HepG2 (cell line): ENCODE measurements around the gene PEAK3. TPM values are rescaled to one million over a fixed set of nuclear protein-coding genes. Genes with fewer than 3 reads are reported as not detected.

Experiments used
- CBX5 ChIP-seq: sonication (generic); formaldehyde crosslinking; IDR thresholded peaks from 2 replicates; pipeline ENCODE4 v1.4.0; 2020; ENCODE audit warnings: missing genetic modification reagents, borderline replicate concordance
- ELF1 ChIP-seq: sonication (generic); formaldehyde crosslinking; IDR thresholded peaks from 2 replicates; pipeline ENCODE4 v1.4.0; 2020; ENCODE audit warnings: missing genetic modification reagents
- IKZF4 ChIP-seq: sonication (generic); formaldehyde crosslinking; IDR thresholded peaks from 2 replicates; pipeline ENCODE4 v1.5.1; 2020; ENCODE audit warnings: borderline replicate concordance, mild to moderate bottlenecking, low read depth, missing genetic modification reagents; ENCODE audit errors: not compliant biosample characterization
- KDM5B ChIP-seq: sonication (generic); formaldehyde crosslinking; IDR thresholded peaks from 2 replicates; pipeline ENCODE4 v1.4.0; 2020; ENCODE audit warnings: missing genetic modification reagents, mild to moderate bottlenecking, borderline replicate concordance
- NFYC ChIP-seq: IDR thresholded peaks from 2 replicates; pipeline ENCODE4 v1.6.1; 2016; ENCODE audit warnings: missing genetic modification reagents, missing compliant biosample characterization
- NR2F2 ChIP-seq: IDR thresholded peaks from 2 replicates; pipeline ENCODE4 v1.6.1; 2012; ENCODE audit warnings: low read depth, inconsistent platforms, borderline replicate concordance
- SP140L ChIP-seq: sonication (generic); formaldehyde crosslinking; IDR thresholded peaks from 2 replicates; pipeline ENCODE4 v1.4.0; 2020; ENCODE audit warnings: missing genetic modification reagents, borderline replicate concordance
- ZNF282 ChIP-seq: fragments of 450-650 bp; IDR thresholded peaks from 2 replicates; pipeline ENCODE4 v1.6.1; 2018; ENCODE audit not compliant: partially characterized antibody
- ZNF546 ChIP-seq: sonication (generic); formaldehyde crosslinking; conservative IDR thresholded peaks from 2 replicates; pipeline ENCODE4 v1.8.1; 2023; ENCODE audit warnings: mild to moderate bottlenecking, missing genetic modification reagents
- ZSCAN22 ChIP-seq: sonication (generic); formaldehyde crosslinking; IDR thresholded peaks from 2 replicates; pipeline ENCODE4 v1.4.0; 2020; ENCODE audit warnings: mild to moderate bottlenecking, missing genetic modification reagents
- polyA plus RNA-seq, 8 experiments: library from polyadenylated mRNA; depleted of rRNA in 3 of 8; stranded (reverse) in 7 of 8; unstranded in 1 of 8; fragments of >200 nt; fragmentation: Illumina TruSeq in 4 of 8; extraction: Trizol in 4 of 8; gene quantifications; 2 replicates each; pipeline versions ENCODE4 v1.2.1 to v1.2.3, GENCODE V29; 2011 to 2016; ENCODE audit warnings: low read depth in 4 of 8, missing spikeins in 1 of 8, mixed read lengths in 1 of 8; ENCODE audit not compliant: insufficient read depth in 1 of 8
- total RNA-seq, 5 experiments: library from RNA; depleted of rRNA; stranded (reverse); fragments of >200 nt; fragmentation: Illumina TruSeq; extraction: Trizol; gene quantifications; 2 replicates each; pipeline ENCODE4 v1.2.3, GENCODE V29; 2016; ENCODE audit warnings: low read depth in 1 of 5
- TF ChIP-seq, protein P1 (sequence below): sonication (generic); formaldehyde crosslinking; IDR thresholded peaks from 2 replicates; pipeline ENCODE4 v1.5.0; 2020; ENCODE audit warnings: mild to moderate bottlenecking, missing genetic modification reagents, borderline replicate concordance
- TF ChIP-seq, protein P2 (sequence below): sonication (generic); formaldehyde crosslinking; IDR thresholded peaks from 2 replicates; pipeline ENCODE4 v1.8.1; 2023; ENCODE audit warnings: mild to moderate bottlenecking, inconsistent platforms, moderate library complexity, missing genetic modification reagents, borderline replicate concordance
- TF ChIP-seq, protein P3 (sequence below): sonication (generic); formaldehyde crosslinking; IDR thresholded peaks from 2 replicates; pipeline ENCODE4 v1.4.0; 2020; ENCODE audit warnings: missing genetic modification reagents; ENCODE audit errors: not compliant biosample characterization
- TF ChIP-seq, protein P4 (sequence below): sonication (generic); formaldehyde crosslinking; IDR thresholded peaks from 2 replicates; pipeline ENCODE4 v1.4.0; 2020; ENCODE audit warnings: low read depth, mild to moderate bottlenecking, missing genetic modification reagents
- TF ChIP-seq, protein P5 (sequence below): sonication (generic); formaldehyde crosslinking; IDR thresholded peaks from 2 replicates; pipeline ENCODE4 v1.8.0; 2022; ENCODE audit warnings: missing genetic modification reagents, low read depth, mild to moderate bottlenecking, borderline replicate concordance

The PEAK3 gene
- total and polyA plus RNA-seq, 2 of the 13 experiments (the other 11 are each of a cell fraction or from before 2014, with no cell fraction given), result not detected

DNA sequence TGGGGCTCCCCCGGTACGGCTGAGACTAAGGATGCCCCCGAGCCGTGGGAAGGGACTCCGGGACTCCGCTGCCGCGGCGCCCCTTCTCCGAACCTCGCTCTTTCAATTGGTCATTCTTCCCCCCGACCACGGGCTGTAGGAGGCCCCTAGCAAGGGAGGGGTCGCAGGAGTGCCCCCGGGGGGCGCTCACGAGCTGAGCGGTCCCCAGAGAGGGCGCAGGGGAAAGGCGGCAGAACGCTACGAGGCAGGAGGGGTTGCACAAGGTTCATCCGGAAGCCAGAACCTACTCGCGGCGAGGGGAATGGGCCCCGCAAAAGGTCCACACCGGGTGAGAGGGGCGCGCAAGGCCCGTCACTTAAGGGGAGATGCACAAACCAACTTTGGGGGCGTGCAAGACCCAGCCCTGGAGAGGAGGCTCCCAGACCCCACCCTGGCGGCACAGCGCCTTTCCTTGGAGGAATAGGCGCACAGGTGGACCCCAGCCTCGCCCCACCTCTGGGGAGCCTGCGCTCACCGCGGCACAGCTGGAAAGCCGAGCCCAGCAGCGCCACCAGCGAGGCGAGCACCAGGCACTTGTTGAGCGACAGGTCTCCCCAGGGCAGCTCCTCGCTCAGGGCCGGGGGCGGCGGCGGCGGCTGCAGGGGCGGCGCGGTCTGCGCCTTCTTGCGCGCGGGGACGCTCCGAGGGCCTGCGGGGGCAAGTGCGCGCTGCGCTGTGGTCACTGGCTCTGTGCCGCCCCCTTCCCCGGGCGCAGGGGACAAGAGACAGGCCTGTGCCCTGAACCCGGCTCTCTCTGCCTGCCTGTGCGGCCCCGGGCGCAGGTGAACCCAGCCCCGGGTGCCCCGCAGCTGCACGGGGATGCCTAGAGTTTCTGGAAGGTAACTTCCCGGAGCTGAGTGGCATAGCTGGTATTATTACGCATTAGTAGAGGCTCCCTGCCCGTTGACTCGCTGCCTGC is 28.6 kb downstream of the PEAK3 start (continued):
- TF ChIP-seq KDM5B (CRISPR knock-in tag), result no peak
- TF ChIP-seq, protein P1, sequence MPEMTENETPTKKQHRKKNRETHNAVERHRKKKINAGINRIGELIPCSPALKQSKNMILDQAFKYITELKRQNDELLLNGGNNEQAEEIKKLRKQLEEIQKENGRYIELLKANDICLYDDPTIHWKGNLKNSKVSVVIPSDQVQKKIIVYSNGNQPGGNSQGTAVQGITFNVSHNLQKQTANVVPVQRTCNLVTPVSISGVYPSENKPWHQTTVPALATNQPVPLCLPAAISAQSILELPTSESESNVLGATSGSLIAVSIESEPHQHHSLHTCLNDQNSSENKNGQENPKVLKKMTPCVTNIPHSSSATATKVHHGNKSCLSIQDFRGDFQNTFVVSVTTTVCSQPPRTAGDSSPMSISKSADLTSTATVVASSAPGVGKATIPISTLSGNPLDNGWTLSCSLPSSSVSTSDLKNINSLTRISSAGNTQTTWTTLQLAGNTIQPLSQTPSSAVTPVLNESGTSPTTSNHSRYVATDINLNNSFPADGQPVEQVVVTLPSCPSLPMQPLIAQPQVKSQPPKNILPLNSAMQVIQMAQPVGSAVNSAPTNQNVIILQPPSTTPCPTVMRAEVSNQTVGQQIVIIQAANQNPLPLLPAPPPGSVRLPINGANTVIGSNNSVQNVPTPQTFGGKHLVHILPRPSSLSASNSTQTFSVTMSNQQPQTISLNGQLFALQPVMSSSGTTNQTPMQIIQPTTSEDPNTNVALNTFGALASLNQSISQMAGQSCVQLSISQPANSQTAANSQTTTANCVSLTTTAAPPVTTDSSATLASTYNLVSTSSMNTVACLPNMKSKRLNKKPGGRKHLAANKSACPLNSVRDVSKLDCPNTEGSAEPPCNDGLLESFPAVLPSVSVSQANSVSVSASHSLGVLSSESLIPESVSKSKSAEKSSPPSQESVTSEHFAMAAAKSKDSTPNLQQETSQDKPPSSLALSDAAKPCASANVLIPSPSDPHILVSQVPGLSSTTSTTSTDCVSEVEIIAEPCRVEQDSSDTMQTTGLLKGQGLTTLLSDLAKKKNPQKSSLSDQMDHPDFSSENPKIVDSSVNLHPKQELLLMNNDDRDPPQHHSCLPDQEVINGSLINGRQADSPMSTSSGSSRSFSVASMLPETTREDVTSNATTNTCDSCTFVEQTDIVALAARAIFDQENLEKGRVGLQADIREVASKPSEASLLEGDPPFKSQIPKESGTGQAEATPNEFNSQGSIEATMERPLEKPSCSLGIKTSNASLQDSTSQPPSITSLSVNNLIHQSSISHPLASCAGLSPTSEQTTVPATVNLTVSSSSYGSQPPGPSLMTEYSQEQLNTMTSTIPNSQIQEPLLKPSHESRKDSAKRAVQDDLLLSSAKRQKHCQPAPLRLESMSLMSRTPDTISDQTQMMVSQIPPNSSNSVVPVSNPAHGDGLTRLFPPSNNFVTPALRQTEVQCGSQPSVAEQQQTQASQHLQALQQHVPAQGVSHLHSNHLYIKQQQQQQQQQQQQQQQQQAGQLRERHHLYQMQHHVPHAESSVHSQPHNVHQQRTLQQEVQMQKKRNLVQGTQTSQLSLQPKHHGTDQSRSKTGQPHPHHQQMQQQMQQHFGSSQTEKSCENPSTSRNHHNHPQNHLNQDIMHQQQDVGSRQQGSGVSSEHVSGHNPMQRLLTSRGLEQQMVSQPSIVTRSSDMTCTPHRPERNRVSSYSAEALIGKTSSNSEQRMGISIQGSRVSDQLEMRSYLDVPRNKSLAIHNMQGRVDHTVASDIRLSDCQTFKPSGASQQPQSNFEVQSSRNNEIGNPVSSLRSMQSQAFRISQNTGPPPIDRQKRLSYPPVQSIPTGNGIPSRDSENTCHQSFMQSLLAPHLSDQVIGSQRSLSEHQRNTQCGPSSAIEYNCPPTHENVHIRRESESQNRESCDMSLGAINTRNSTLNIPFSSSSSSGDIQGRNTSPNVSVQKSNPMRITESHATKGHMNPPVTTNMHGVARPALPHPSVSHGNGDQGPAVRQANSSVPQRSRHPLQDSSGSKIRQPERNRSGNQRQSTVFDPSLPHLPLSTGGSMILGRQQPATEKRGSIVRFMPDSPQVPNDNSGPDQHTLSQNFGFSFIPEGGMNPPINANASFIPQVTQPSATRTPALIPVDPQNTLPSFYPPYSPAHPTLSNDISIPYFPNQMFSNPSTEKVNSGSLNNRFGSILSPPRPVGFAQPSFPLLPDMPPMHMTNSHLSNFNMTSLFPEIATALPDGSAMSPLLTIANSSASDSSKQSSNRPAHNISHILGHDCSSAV (CRISPR knock-in tag), result no peak
- no peak for TF ChIP-seq NFYC
- no peak for TF ChIP-seq ZNF282
- no peak for TF ChIP-seq NR2F2
- TF ChIP-seq ZNF546, result peak; percentile 64; the same call in 1 of the 2 replicates
- no peak for TF ChIP-seq ZSCAN22 (CRISPR knock-in tag)
- TF ChIP-seq, protein P2, sequence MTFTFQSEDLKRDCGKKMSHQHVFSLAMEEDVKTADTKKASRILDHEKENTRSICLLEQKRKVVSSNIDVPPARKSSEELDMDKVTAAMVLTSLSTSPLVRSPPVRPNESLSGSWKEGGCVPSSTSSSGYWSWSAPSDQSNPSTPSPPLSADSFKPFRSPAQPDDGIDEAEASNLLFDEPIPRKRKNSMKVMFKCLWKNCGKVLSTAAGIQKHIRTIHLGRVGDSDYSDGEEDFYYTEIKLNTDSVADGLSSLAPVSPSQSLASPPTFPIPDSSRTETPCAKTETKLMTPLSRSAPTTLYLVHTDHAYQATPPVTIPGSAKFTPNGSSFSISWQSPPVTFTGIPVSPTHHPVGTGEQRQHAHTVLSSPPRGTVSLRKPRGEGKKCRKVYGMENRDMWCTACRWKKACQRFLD, result no peak
- TF ChIP-seq, protein P3, sequence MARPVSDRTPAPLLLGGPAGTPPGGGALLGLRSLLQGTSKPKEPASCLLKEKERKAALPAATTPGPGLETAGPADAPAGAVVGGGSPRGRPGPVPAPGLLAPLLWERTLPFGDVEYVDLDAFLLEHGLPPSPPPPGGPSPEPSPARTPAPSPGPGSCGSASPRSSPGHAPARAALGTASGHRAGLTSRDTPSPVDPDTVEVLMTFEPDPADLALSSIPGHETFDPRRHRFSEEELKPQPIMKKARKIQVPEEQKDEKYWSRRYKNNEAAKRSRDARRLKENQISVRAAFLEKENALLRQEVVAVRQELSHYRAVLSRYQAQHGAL (CRISPR knock-in tag), result peak; percentile 3
- TF ChIP-seq, protein P4, sequence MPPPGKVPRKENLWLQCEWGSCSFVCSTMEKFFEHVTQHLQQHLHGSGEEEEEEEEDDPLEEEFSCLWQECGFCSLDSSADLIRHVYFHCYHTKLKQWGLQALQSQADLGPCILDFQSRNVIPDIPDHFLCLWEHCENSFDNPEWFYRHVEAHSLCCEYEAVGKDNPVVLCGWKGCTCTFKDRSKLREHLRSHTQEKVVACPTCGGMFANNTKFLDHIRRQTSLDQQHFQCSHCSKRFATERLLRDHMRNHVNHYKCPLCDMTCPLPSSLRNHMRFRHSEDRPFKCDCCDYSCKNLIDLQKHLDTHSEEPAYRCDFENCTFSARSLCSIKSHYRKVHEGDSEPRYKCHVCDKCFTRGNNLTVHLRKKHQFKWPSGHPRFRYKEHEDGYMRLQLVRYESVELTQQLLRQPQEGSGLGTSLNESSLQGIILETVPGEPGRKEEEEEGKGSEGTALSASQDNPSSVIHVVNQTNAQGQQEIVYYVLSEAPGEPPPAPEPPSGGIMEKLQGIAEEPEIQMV (CRISPR knock-in tag), result no peak
- TF ChIP-seq ELF1 (CRISPR knock-in tag), result peak; percentile 68; the same call in 1 of the 2 replicates
- no peak for TF ChIP-seq SP140L (CRISPR knock-in tag)
- TF ChIP-seq, protein P5, sequence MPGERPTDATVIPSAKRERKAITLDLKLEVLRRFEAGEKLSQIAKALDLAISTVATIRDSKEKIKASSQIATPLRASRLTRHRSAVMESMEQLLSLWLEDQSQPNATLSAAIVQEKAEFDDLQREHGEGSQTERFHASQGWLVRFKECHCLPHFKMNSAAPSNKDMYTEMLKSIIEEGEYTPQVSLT (CRISPR knock-in tag), result no peak
- TF ChIP-seq CBX5 (CRISPR knock-in tag), result peak; percentile 35; the same call in 1 of the 2 replicates
- no peak for TF ChIP-seq IKZF4 (CRISPR knock-in tag)
